Ovary (tissue), 3 donors: ENCODE measurements around the gene CNTN5.

ENCODE experiments used
- POLR2A ChIP-seq: fragments of 450-650 bp; IDR thresholded peaks from one replicate; pipeline ENCODE4 v1.6.1; 2017; ENCODE audit warnings: antibody characterized with exemption, mild to moderate bottlenecking, moderate library complexity
- TF ChIP-seq, protein P1 (sequence below), 3 donors: fragments of 450-650 bp in 2 of 3; fragments of 200-600 bp in 1 of 3; IDR thresholded peaks; one replicate each; pipeline versions ENCODE4 v1.5.1 to v1.8.0; 2016 to 2022; ENCODE audit warnings: antibody characterized with exemption in 3 of 3, mild to moderate bottlenecking in 1 of 3
- donor health status: DM: no; HTN: no; CAD: no.

- TF ChIP-seq, protein P1, sequence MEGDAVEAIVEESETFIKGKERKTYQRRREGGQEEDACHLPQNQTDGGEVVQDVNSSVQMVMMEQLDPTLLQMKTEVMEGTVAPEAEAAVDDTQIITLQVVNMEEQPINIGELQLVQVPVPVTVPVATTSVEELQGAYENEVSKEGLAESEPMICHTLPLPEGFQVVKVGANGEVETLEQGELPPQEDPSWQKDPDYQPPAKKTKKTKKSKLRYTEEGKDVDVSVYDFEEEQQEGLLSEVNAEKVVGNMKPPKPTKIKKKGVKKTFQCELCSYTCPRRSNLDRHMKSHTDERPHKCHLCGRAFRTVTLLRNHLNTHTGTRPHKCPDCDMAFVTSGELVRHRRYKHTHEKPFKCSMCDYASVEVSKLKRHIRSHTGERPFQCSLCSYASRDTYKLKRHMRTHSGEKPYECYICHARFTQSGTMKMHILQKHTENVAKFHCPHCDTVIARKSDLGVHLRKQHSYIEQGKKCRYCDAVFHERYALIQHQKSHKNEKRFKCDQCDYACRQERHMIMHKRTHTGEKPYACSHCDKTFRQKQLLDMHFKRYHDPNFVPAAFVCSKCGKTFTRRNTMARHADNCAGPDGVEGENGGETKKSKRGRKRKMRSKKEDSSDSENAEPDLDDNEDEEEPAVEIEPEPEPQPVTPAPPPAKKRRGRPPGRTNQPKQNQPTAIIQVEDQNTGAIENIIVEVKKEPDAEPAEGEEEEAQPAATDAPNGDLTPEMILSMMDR (IDR thresholded peaks at IDR 0.05): no peak
- TF ChIP-seq POLR2A: no peak
Measured at GRCh38 chr11:99370549-99371216, 349.9 kb downstream of the CNTN5 start.
